ENCODE results near the gene DNAH17.

DNAH17 gene

GRCh38 chr17:78485290-78486168 lies 91.7 kb downstream of the DNAH17 start:
- Histone ChIP-seq H3K36me3 (ENCODE audit: control insufficient read depth in 2 of 2, insufficient read depth in 1 of 2, low read length in 2 of 2) (no peaks in the 10 kb centered on the region), H3K4me1 (ENCODE audit: control insufficient read depth, insufficient read depth, low read length) (no peaks in the 10 kb centered on the region), H3K4me3 (ENCODE audit: low read depth, low read length) (no peak overlapping the region), H3K9me3 (ENCODE audit: control insufficient read depth, insufficient read depth, low read depth, low read length) (no peaks in the 10 kb centered on the region), H3K27ac (ENCODE audit: extremely low read depth, low read depth, low read length) (no peak overlapping the region)
- ChIA-PET POLR2A (no interaction called here), CTCF (interaction anchor here (1.1 to 3.2 kb wide), 2 partner anchors 11 to 222 kb away, joined by 3 to 9 read pairs; no protein-coding TSS in a partner anchor)
- TF ChIP-seq ZNF473 (tag by site-specific recombination; IDR thresholded peaks at IDR 0.05), result no peak
- TF ChIP-seq ZNF776 (tag by site-specific recombination; IDR thresholded peaks at IDR 0.05; ENCODE audit: borderline replicate concordance), result no peak
- no peak for TF ChIP-seq ZNF624 (tag by site-specific recombination; IDR thresholded peaks at IDR 0.05)
- no peak for TF ChIP-seq RBAK (tag by site-specific recombination; IDR thresholded peaks at IDR 0.05)
- TF ChIP-seq ZFHX2 (tag by site-specific recombination; conservative IDR thresholded peaks at IDR 0.05), result no peak
- TF ChIP-seq, protein P1, sequence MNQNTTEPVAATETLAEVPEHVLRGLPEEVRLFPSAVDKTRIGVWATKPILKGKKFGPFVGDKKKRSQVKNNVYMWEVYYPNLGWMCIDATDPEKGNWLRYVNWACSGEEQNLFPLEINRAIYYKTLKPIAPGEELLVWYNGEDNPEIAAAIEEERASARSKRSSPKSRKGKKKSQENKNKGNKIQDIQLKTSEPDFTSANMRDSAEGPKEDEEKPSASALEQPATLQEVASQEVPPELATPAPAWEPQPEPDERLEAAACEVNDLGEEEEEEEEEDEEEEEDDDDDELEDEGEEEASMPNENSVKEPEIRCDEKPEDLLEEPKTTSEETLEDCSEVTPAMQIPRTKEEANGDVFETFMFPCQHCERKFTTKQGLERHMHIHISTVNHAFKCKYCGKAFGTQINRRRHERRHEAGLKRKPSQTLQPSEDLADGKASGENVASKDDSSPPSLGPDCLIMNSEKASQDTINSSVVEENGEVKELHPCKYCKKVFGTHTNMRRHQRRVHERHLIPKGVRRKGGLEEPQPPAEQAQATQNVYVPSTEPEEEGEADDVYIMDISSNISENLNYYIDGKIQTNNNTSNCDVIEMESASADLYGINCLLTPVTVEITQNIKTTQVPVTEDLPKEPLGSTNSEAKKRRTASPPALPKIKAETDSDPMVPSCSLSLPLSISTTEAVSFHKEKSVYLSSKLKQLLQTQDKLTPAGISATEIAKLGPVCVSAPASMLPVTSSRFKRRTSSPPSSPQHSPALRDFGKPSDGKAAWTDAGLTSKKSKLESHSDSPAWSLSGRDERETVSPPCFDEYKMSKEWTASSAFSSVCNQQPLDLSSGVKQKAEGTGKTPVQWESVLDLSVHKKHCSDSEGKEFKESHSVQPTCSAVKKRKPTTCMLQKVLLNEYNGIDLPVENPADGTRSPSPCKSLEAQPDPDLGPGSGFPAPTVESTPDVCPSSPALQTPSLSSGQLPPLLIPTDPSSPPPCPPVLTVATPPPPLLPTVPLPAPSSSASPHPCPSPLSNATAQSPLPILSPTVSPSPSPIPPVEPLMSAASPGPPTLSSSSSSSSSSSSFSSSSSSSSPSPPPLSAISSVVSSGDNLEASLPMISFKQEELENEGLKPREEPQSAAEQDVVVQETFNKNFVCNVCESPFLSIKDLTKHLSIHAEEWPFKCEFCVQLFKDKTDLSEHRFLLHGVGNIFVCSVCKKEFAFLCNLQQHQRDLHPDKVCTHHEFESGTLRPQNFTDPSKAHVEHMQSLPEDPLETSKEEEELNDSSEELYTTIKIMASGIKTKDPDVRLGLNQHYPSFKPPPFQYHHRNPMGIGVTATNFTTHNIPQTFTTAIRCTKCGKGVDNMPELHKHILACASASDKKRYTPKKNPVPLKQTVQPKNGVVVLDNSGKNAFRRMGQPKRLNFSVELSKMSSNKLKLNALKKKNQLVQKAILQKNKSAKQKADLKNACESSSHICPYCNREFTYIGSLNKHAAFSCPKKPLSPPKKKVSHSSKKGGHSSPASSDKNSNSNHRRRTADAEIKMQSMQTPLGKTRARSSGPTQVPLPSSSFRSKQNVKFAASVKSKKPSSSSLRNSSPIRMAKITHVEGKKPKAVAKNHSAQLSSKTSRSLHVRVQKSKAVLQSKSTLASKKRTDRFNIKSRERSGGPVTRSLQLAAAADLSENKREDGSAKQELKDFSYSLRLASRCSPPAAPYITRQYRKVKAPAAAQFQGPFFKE (tag by site-specific recombination; IDR thresholded peaks at IDR 0.05; ENCODE audit: borderline replicate concordance), result no peak
- no peak for TF ChIP-seq KLF9 (tag by site-specific recombination; IDR thresholded peaks at IDR 0.05; ENCODE audit: low read depth)

DNA sequence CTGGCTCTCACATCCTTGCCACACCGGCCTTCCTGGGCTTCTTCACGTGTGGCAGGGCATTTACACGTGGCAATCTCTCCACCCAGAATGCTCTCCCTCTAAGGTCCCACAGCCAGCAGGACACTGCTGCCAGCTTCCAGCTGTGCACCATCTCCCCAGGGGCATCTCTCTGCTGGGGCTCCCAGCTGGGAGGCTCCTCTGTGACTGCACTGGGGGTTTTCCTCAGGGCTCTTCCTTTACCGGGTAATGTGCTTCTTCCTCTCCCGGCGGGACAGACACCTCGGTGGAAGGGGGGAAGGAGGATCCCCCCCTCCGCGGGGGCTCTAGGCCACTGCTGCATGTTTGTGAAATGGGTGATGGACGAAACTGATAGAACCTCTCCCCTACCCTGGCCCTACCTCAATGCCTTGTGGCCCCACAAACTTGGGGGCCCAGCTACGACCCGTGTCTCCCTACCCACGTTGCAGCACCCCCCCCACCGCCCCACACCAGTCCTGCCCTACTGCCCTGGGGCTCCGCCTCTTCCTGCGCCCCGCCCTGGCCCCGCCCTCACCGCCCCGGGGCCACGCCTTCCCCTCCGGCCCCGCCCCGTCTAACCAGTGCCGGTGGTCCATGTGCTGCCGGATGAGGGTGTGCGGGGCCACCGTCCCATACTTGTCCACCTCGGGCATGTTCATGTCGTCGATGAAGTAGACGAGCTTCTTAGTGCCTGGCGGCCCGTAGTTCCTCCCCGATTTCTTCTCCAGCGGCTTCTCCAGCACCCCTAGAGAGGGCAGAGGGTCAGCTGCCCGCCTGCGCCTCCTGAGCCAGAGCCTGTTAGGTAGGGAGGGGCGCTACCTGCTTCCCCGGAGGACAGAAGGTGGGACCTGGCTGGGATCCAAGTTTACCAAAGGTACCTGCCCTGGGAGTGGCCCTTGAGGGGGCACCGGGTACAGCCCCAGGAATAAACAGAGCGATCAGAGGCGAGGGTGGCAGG lies 92.6 kb downstream of the DNAH17 start:
- Histone ChIP-seq H3K4me3 (ENCODE audit: low read depth, low read length) (no peak overlapping the region), H3K9me3 (ENCODE audit: control insufficient read depth, insufficient read depth, low read depth, low read length) (no peaks in the 10 kb centered on the region), H3K27ac (ENCODE audit: extremely low read depth, low read depth, low read length) (no peak overlapping the region), H3K36me3 (ENCODE audit: control insufficient read depth in 2 of 2, insufficient read depth in 1 of 2, low read length in 2 of 2) (no peaks in the 10 kb centered on the region), H3K4me1 (ENCODE audit: control insufficient read depth, insufficient read depth, low read length) (no peaks in the 10 kb centered on the region)
- ChIA-PET CTCF (interaction anchor here (0.6 to 3.2 kb wide), 5 partner anchors 12 to 262 kb away, joined by 3 to 9 read pairs (median 4); no protein-coding TSS in a partner anchor), POLR2A (interaction anchor here (0.5 kb wide), 1 partner anchor 266 kb away, joined by 3 read pairs; no protein-coding TSS in a partner anchor)
- TF ChIP-seq ZNF157 (tag by site-specific recombination; IDR thresholded peaks at IDR 0.05), result no peak
- TF ChIP-seq ZNF660 (tag by site-specific recombination; IDR thresholded peaks at IDR 0.05), result no peak
- 0 out of 2 replicates have a peak, but pooled peaks have one; percentile 17 for TF ChIP-seq GLIS2 (tag by site-specific recombination; IDR thresholded peaks at IDR 0.05)
- TF ChIP-seq ZIC2 (tag by site-specific recombination; IDR thresholded peaks at IDR 0.05), result peak; percentile 84
- TF ChIP-seq KLF8 (tag by site-specific recombination; IDR thresholded peaks at IDR 0.05), result peak; percentile 92
- TF ChIP-seq GLIS1 (tag by site-specific recombination; IDR thresholded peaks at IDR 0.05), result peak; percentile 66
- TF ChIP-seq KLF1 (tag by site-specific recombination; IDR thresholded peaks at IDR 0.05), result peak; percentile 98
- TF ChIP-seq KLF9 (tag by site-specific recombination; IDR thresholded peaks at IDR 0.05; ENCODE audit: low read depth), result 0 out of 2 replicates have a peak, but pooled peaks have one; percentile 20
- TF ChIP-seq ZNF311 (tag by site-specific recombination; IDR thresholded peaks at IDR 0.05; ENCODE audit: borderline replicate concordance), result no peak
- TF ChIP-seq, protein P2, sequence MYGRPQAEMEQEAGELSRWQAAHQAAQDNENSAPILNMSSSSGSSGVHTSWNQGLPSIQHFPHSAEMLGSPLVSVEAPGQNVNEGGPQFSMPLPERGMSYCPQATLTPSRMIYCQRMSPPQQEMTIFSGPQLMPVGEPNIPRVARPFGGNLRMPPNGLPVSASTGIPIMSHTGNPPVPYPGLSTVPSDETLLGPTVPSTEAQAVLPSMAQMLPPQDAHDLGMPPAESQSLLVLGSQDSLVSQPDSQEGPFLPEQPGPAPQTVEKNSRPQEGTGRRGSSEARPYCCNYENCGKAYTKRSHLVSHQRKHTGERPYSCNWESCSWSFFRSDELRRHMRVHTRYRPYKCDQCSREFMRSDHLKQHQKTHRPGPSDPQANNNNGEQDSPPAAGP (tag by site-specific recombination; IDR thresholded peaks at IDR 0.05), result 0 out of 2 replicates have a peak, but pooled peaks have one; percentile 26
- TF ChIP-seq, protein P3, sequence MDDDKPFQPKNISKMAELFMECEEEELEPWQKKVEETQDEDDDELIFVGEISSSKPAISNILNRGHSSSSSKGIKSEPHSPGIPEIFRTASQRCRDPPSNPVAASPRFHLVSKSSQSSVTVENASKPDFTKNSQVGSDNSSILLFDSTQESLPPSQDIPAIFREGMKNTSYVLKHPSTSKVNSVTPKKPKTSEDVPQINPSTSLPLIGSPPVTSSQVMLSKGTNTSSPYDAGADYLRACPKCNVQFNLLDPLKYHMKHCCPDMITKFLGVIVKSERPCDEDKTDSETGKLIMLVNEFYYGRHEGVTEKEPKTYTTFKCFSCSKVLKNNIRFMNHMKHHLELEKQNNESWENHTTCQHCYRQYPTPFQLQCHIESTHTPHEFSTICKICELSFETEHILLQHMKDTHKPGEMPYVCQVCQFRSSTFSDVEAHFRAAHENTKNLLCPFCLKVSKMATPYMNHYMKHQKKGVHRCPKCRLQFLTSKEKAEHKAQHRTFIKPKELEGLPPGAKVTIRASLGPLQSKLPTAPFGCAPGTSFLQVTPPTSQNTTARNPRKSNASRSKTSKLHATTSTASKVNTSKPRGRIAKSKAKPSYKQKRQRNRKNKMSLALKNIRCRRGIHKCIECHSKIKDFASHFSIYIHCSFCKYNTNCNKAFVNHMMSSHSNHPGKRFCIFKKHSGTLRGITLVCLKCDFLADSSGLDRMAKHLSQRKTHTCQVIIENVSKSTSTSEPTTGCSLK (tag by site-specific recombination; IDR thresholded peaks at IDR 0.05), result no peak
- TF ChIP-seq SP3 (tag by site-specific recombination; IDR thresholded peaks at IDR 0.05), result peak; percentile 25; the same call in 1 of the 2 replicates

Data from HEK293 (cell line).